ENCODE measurements around the gene AQR. TPM values are rescaled to one million over a fixed set of nuclear protein-coding genes. Genes with fewer than 3 reads are reported as not detected.

Gene AQR
- polyA plus RNA-seq, 1 of the 3 experiments (the other 2 are of a cell fraction): 11.6 TPM

DNA sequence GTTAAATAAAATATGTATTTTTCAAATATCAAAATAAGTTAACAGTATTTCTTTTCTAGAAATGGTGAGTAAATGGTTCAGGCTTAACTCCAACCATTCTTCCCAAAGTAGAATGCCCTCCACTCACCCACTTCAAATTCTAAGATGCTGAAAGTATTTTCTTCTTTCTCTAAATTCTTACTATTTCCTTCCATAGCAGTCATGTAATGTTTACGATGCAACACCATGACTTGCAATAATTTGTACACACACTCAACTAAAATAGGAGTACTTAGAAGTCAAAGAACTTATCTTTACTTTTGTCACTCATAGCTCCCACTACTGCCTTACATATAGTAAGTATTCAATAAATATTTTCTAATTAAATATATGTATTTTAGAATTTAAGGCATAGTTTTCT is 65.0 kb downstream of the AQR start:
- TF ChIP-seq TEAD4 (IDR thresholded peaks at IDR 0.05; ENCODE audit: borderline replicate concordance, insufficient read depth): no peak
- no peak for TF ChIP-seq FOXJ3 (CRISPR knock-in tag; IDR thresholded peaks at IDR 0.05)
- TF ChIP-seq MXI1 (IDR thresholded peaks at IDR 0.05; ENCODE audit: low read depth, low read length): no peak
- no peak overlapping the region for H3K9ac ChIP-seq
- ChIA-PET CTCF (interaction anchor here (1.0 kb wide), 1 partner anchor 52 kb away, joined by 3 read pairs; no protein-coding TSS in a partner anchor), POLR2A (no interaction called here)
- H3K4me3 ChIP-seq (ENCODE audit: low read depth in 2 of 2, low read length in 1 of 2): no peak overlapping the region
- 95% methylated on average over 1 of the region's 1 CpG for WGBS (ENCODE audit: low lambda C conversion rate)
- H2AFZ ChIP-seq (ENCODE audit: low read depth): no peak overlapping the region
- no peak for DNase-seq
- no peaks in the 10 kb centered on the region for H4K20me1 ChIP-seq (ENCODE audit: insufficient read depth)
- H3K4me2 ChIP-seq: no peak overlapping the region
- H3K27ac ChIP-seq (ENCODE audit: low read depth in 2 of 2, low read length in 1 of 2): no peak overlapping the region
- H3K36me3 ChIP-seq (replicated peaks in 1 of 2; ENCODE audit: control insufficient read depth in 1 of 2, insufficient read depth in 2 of 2, low read length in 1 of 2): peaks cover 68 to 83% of the 10 kb centered on the region in 2 experiments
- no peaks in the 10 kb centered on the region for H3K9me2 ChIP-seq
- no peaks in the 10 kb centered on the region for H3K9me3 ChIP-seq
- no peaks in the 10 kb centered on the region for H3K27me3 ChIP-seq (ENCODE audit: insufficient read depth)
- H3K4me1 ChIP-seq (ENCODE audit: control insufficient read depth in 1 of 2, insufficient read depth in 2 of 2, low read depth in 1 of 2, low read length in 1 of 2): no peaks in the 10 kb centered on the region
- no peaks in the 10 kb centered on the region for H3F3A ChIP-seq (replicated peaks; ENCODE audit: insufficient read depth)
- H3K79me2 ChIP-seq (ENCODE audit: insufficient read depth): no peaks in the 10 kb centered on the region

- no peaks in the 10 kb centered on the region for H3K9me3 ChIP-seq
- H3K4me1 ChIP-seq (ENCODE audit: control insufficient read depth in 1 of 2, insufficient read depth in 2 of 2, low read depth in 1 of 2, low read length in 1 of 2): no peaks in the 10 kb centered on the region
- H3K9me2 ChIP-seq: no peaks in the 10 kb centered on the region
- no peaks in the 10 kb centered on the region for H3K27me3 ChIP-seq (ENCODE audit: insufficient read depth)
- no peak overlapping the region for H2AFZ ChIP-seq (ENCODE audit: low read depth)
- H3K9ac ChIP-seq: no peak overlapping the region
- H3K36me3 ChIP-seq (replicated peaks in 1 of 2; ENCODE audit: control insufficient read depth in 1 of 2, insufficient read depth in 2 of 2, low read length in 1 of 2): peaks cover 64 to 70% of the 10 kb centered on the region in 2 experiments
- POLR2A ChIA-PET: no interaction called here
- H3K4me2 ChIP-seq: no peak overlapping the region
- DNase-seq: no peak
- no peak overlapping the region for H3K4me3 ChIP-seq (ENCODE audit: low read depth in 2 of 2, low read length in 1 of 2)
- no peak overlapping the region for H3K27ac ChIP-seq (ENCODE audit: low read depth in 2 of 2, low read length in 1 of 2)
- no peaks in the 10 kb centered on the region for H3K79me2 ChIP-seq (ENCODE audit: insufficient read depth)
- H3F3A ChIP-seq (replicated peaks; ENCODE audit: insufficient read depth): peaks cover 8% of the 10 kb centered on the region
- CTCF ChIA-PET: interaction anchor here (2.1 kb wide), 1 partner anchor 19 kb away, joined by 8 read pairs; no protein-coding TSS in a partner anchor
- no peak for TF ChIP-seq EP300 (IDR thresholded peaks at IDR 0.05; ENCODE audit: borderline replicate concordance in 1 of 2, low read depth in 1 of 2, low read length in 1 of 2)
- no peaks in the 10 kb centered on the region for H4K20me1 ChIP-seq (ENCODE audit: insufficient read depth)
- WGBS (ENCODE audit: low lambda C conversion rate): 94% methylated on average over 7 of the region's 7 CpGs
Measured at GRCh38 chr15:34900748-34901147, 68.8 kb downstream of the AQR start.

DNA sequence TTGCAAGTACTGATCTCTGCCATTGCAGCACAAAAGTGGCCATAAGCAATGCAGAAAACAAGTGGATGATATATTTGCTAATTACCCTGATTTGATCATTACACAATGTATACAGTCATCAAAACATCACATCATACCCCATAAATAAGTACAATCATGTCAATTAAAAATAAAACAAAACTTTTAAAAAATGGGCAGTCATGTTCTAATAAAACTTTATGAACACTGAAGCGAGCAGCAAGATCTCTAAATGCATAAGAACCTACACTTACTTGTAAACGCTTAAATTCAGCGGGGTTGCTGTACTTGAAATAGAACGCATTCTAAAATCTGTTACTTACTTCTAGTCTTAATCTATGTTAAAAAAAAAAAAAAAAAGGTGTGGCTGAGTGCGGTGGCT is 73.4 kb downstream of the AQR start:
- WGBS (ENCODE audit: low lambda C conversion rate): 95% methylated on average over 5 of the region's 5 CpGs
- H2AFZ ChIP-seq (ENCODE audit: low read depth): no peak overlapping the region
- H3K27ac ChIP-seq (ENCODE audit: low read depth in 2 of 2, low read length in 1 of 2): no peak overlapping the region
- no peak overlapping the region for H3K9ac ChIP-seq
- peaks cover 68 to 72% of the 10 kb centered on the region in 2 experiments for H3K36me3 ChIP-seq (replicated peaks in 1 of 2; ENCODE audit: control insufficient read depth in 1 of 2, insufficient read depth in 2 of 2, low read length in 1 of 2)
- H3F3A ChIP-seq (replicated peaks; ENCODE audit: insufficient read depth): peaks cover 9% of the 10 kb centered on the region
- TF ChIP-seq NFIC (IDR thresholded peaks at IDR 0.05; ENCODE audit: borderline replicate concordance) (no peak), SMC3 (IDR thresholded peaks at IDR 0.05; ENCODE audit: low read depth, low read length) (no peak), RXRA (IDR thresholded peaks at IDR 0.05; ENCODE audit: borderline replicate concordance, low read depth) (no peak), ELF1 (IDR thresholded peaks at IDR 0.05) (no peak), YY1 (IDR thresholded peaks at IDR 0.05; ENCODE audit: low read depth) (no peak), MEF2A (IDR thresholded peaks at IDR 0.05; ENCODE audit: borderline replicate concordance, low read depth) (no peak), MAX (IDR thresholded peaks at IDR 0.05; ENCODE audit: low read depth) (no peak), EP300 (IDR thresholded peaks at IDR 0.05; ENCODE audit: borderline replicate concordance in 1 of 2, low read depth in 1 of 2, low read length in 1 of 2) (no peak), MXI1 (IDR thresholded peaks at IDR 0.05; ENCODE audit: low read depth, low read length) (no peak), GATA2 (CRISPR knock-in tag; IDR thresholded peaks at IDR 0.05) (no peak), GABPA (IDR thresholded peaks at IDR 0.05; ENCODE audit: low read depth) (no peak), FOXM1 (IDR thresholded peaks at IDR 0.05; ENCODE audit: low read depth) (no peak), TAF1 (IDR thresholded peaks at IDR 0.05; ENCODE audit: borderline replicate concordance, low read depth, low read length) (no peak), FOXJ3 (CRISPR knock-in tag; IDR thresholded peaks at IDR 0.05) (no peak), RCOR1 (IDR thresholded peaks at IDR 0.05; ENCODE audit: low read length) (no peak), REST (IDR thresholded peaks at IDR 0.05; ENCODE audit: low read depth, low read length) (no peak), CHD2 (IDR thresholded peaks at IDR 0.05; ENCODE audit: low read length, partially characterized antibody) (no peak), NRF1 (IDR thresholded peaks at IDR 0.05; ENCODE audit: low read depth, low read length) (no peak)
- H3K9me3 ChIP-seq: peaks cover 18% of the 10 kb centered on the region
- no peak overlapping the region for H3K4me2 ChIP-seq
- no peak for DNase-seq
- H4K20me1 ChIP-seq (ENCODE audit: insufficient read depth): no peaks in the 10 kb centered on the region
- CTCF ChIA-PET: no interaction called here
- peaks cover 3% of the 10 kb centered on the region; the same call in 1 of the 2 replicates for H3K79me2 ChIP-seq (ENCODE audit: insufficient read depth)
- no peaks in the 10 kb centered on the region for H3K4me1 ChIP-seq (ENCODE audit: control insufficient read depth in 1 of 2, insufficient read depth in 2 of 2, low read depth in 1 of 2, low read length in 1 of 2)
- no peak overlapping the region for H3K4me3 ChIP-seq (ENCODE audit: low read depth in 2 of 2, low read length in 1 of 2)
- no peaks in the 10 kb centered on the region for H3K9me2 ChIP-seq
- no peaks in the 10 kb centered on the region for H3K27me3 ChIP-seq (ENCODE audit: insufficient read depth)
- POLR2A ChIA-PET: no interaction called here
